OCI-LY7 (cell line): ENCODE measurements around the gene RBSN.

Experiments
- EZH2phosphoT487 ChIP-seq: fragments of 200-600 bp; sonication (generic); IDR thresholded peaks from 2 replicates; pipeline ENCODE4 v1.6.1; 2018; ENCODE audit warnings: low read depth, borderline replicate concordance, mild to moderate bottlenecking, mixed run types, antibody characterized with exemption, low read length, moderate library complexity, mixed read lengths
- TF ChIP-seq, protein P1 (sequence below): fragments of 200-600 bp; sonication (generic); conservative IDR thresholded peaks from 2 replicates; pipeline ENCODE4 v1.5.1; 2014; ENCODE audit warnings: mild to moderate bottlenecking, antibody characterized with exemption, low read length, moderate library complexity, mixed read lengths

DNA sequence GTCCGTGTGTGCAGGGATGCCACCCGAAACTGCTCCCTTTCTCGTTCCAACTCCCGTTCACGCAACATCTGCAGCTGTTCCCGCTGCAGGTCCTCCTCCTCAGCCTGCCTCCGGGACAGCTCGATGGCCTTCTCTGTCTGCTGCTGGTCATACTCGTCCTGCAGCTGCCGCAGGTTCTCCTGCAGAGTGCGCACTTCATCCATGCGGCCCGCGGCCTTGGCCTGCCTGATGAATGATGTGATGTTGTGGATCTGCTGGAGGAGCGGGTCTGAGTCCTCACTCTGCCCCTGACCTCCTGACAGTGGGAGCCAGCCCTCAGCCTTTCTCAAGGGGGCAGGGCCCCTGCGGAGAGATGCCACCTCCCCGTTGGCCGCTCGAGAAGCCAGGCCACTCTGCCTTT, 24.4 kb downstream of the RBSN start:
- TF ChIP-seq, protein P1, sequence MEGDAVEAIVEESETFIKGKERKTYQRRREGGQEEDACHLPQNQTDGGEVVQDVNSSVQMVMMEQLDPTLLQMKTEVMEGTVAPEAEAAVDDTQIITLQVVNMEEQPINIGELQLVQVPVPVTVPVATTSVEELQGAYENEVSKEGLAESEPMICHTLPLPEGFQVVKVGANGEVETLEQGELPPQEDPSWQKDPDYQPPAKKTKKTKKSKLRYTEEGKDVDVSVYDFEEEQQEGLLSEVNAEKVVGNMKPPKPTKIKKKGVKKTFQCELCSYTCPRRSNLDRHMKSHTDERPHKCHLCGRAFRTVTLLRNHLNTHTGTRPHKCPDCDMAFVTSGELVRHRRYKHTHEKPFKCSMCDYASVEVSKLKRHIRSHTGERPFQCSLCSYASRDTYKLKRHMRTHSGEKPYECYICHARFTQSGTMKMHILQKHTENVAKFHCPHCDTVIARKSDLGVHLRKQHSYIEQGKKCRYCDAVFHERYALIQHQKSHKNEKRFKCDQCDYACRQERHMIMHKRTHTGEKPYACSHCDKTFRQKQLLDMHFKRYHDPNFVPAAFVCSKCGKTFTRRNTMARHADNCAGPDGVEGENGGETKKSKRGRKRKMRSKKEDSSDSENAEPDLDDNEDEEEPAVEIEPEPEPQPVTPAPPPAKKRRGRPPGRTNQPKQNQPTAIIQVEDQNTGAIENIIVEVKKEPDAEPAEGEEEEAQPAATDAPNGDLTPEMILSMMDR = no peak
- TF ChIP-seq EZH2phosphoT487 = no peak
